Stimulated activated CD4-positive, alpha-beta T cell treated with anti-CD3 and anti-CD28 coated beads, Interleukin-1b, Interleukin-23, amount 100 ng/mL, for 48 hours (primary cell): ENCODE measurements around the gene PPARG.

Experiments
- DNase-seq: peaks from one replicate; pipeline ENCODE4 v3.0.0-alpha.2; 2020

Gene PPARG

GRCh38 chr3:12420393-12420792 is 131.5 kb downstream of the PPARG start:
- DNase-seq = peak; percentile 59

- no peak for DNase-seq
These were observed 132.3 kb downstream of the PPARG start for GRCh38 chr3:12421132-12421531.

- DNase-seq = no peak
These were observed 134.3 kb downstream of the PPARG start for GRCh38 chr3:12423131-12423530.

- DNase-seq = peak; percentile 63
These were observed 135.2 kb downstream of the PPARG start for GRCh38 chr3:12423918-12424630.

GRCh38 chr3:12424635-12425319 is 135.9 kb downstream of the PPARG start:
- DNase-seq = no peak

GRCh38 chr3:12425850-12426579 is 137.1 kb downstream of the PPARG start:
- no peak for DNase-seq

GRCh38 chr3:12427551-12427950 is 138.7 kb downstream of the PPARG start:
- no peak for DNase-seq

- DNase-seq = no peak
These were observed 139.3 kb downstream of the PPARG start for GRCh38 chr3:12428126-12428525.

- DNase-seq = no peak
These were observed 141.2 kb downstream of the PPARG start for GRCh38 chr3:12430086-12430485.

GRCh38 chr3:12433823-12434222 is 145.0 kb downstream of the PPARG start:
- DNase-seq = no peak

- no peak for DNase-seq
These were observed 147.8 kb downstream of the PPARG start for GRCh38 chr3:12436514-12437220.

- no peak for DNase-seq
These were observed 148.3 kb downstream of the PPARG start for GRCh38 chr3:12437221-12437605.

GRCh38 chr3:12437861-12438260 is 149.0 kb downstream of the PPARG start:
- no peak for DNase-seq

GRCh38 chr3:12438318-12438717 is 149.4 kb downstream of the PPARG start:
- DNase-seq = no peak

- DNase-seq = no peak
These were observed 150.5 kb downstream of the PPARG start for GRCh38 chr3:12439161-12439940.

- DNase-seq = no peak
These were observed 152.3 kb downstream of the PPARG start for GRCh38 chr3:12440927-12441714.

GRCh38 chr3:12442654-12443501 is 154.0 kb downstream of the PPARG start:
- no peak for DNase-seq

- DNase-seq = no peak
These were observed 155.1 kb downstream of the PPARG start for GRCh38 chr3:12443781-12444522.

GRCh38 chr3:12444582-12445471 is 156.0 kb downstream of the PPARG start:
- no peak for DNase-seq
